ENCODE results near the gene GSG1.

GRCh38 chr12:13079440-13079906 is 24.0 kb downstream of the GSG1 start:
- TF ChIP-seq CTCF (IDR thresholded peaks at IDR 0.05; ENCODE audit: insufficient read depth, low read depth, low read length), result no peak
- TF ChIP-seq EZH2 (IDR thresholded peaks at IDR 0.05; ENCODE audit: insufficient read depth, low read length), result no peak
